Activated naive CD8-positive, alpha-beta T cell treated with anti-CD3 and anti-CD28 coated beads, Interleukin-2, amount 10 ng/mL, durations not matched to agents 7 days and 5 days (primary cell): ENCODE data around the gene FLOT2. TPM values are rescaled to one million over a fixed set of nuclear protein-coding genes. Genes with fewer than 3 reads are reported as not detected.
"Not testable (repeated sequence)": the region's sequence is repeated elsewhere in the genome, so short reads cannot be mapped to it uniquely, and the experiment has no call there.

ENCODE experiments used
- ATAC-seq: fragments of 150-1000 bp; cut with Tn5 transposase; one replicate; pipeline ENCODE4 v1.10.0; 2021; ENCODE audit warnings: low read depth, moderate library complexity
- POLR2A ChIA-PET: fragments of 350-600 bp; sonication (Branson Sonifier 250); formaldehyde crosslinking; loops from one replicate; lab custom pipeline; 2021; ENCODE audit warnings: antibody characterized with exemption; lab: Charles Lee
- DNase-seq: peaks from one replicate; pipeline ENCODE4 v3.0.0; 2021
- H3K27ac Mint-ChIP-seq: one replicate; pipeline ENCODE4 v1.8.0; 2022; ENCODE audit warnings: mild to moderate bottlenecking, mixed read lengths
- H3K27me3 Mint-ChIP-seq: one replicate; pipeline ENCODE4 v1.8.0; 2022; ENCODE audit warnings: mild to moderate bottlenecking, moderate library complexity, mixed read lengths
- H3K36me3 Mint-ChIP-seq: one replicate; pipeline ENCODE4 v1.8.0; 2021; ENCODE audit warnings: mild to moderate bottlenecking, mixed read lengths
- H3K4me1 Mint-ChIP-seq: one replicate; pipeline ENCODE4 v1.8.0; 2021; ENCODE audit warnings: mixed read lengths
- H3K4me3 Mint-ChIP-seq: one replicate; pipeline ENCODE4 v1.8.0; 2022; ENCODE audit warnings: mild to moderate bottlenecking, moderate library complexity, mixed read lengths
- H3K9me3 Mint-ChIP-seq: one replicate; pipeline ENCODE4 v1.8.0; 2021; ENCODE audit warnings: mixed read lengths
- total RNA-seq, 2 experiments: library from RNA; stranded (reverse); gene quantifications; one replicate each; pipeline ENCODE4 v1.2.3, GENCODE V29; 2021

Gene FLOT2
- total RNA-seq, 2 experiments from 2014 or later, result 195 to 216 TPM

DNA sequence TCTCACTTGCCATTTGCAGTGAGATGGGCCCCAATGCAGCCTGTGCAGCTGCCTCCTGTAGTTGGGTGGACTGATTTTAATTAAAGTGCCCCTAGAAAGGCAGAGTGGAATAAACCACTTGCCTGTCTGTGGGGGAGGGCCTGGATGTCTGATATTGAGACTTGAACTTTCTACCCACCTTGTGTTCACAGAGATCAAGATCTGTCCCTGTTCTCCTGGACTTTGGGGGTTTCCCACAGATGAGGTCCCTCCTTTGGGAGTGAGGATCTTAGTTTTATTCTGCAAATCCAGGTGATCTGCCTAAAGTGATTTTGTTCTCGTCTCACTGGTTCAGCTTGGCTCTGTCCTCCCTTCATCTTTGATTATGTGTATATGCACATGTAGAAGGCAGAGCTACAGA is 13.0 kb upstream of the FLOT2 start:
- POLR2A ChIA-PET, result no interaction called here
- no peaks in the 10 kb centered on the region for H3K4me1 Mint-ChIP-seq
- ATAC-seq, result no peak
- H3K9me3 Mint-ChIP-seq, result no peaks in the 10 kb centered on the region
- H3K27me3 Mint-ChIP-seq, result no peaks in the 10 kb centered on the region
- no peak overlapping the region for H3K27ac Mint-ChIP-seq
- DNase-seq, result no peak
- peaks cover 38% of the 10 kb centered on the region for H3K36me3 Mint-ChIP-seq
- H3K4me3 Mint-ChIP-seq, result no peak overlapping the region

DNA sequence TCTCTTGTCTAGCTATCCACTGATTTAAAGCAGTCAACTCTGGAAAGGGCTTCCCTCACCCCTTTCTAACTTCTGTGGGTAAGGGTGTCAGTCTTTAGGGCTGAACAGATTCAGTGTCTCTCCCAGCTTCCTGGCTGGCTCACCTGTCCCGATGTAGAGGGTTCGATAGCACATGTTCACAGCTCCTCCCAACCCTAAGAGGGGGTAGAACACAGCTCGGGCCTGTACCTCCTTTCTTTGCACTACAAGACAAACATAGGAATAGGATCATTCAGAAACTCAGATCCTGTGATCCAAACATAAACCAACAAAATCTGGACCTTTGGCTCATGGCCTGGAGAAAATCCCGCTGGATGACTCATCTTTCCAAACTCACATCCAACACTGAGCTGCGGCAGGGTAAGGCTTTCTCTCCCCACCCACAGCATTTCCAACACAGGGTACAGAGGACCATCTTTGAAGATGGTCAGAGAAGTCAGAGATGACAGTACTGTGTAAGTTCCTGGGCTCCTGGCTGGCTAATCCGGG is 11.2 kb upstream of the FLOT2 start:
- no peaks in the 10 kb centered on the region for H3K27me3 Mint-ChIP-seq
- DNase-seq (no peak), ATAC-seq (no peak)
- H3K4me1 Mint-ChIP-seq, result peaks cover 5% of the 10 kb centered on the region
- H3K27ac Mint-ChIP-seq, result no peak overlapping the region
- no peaks in the 10 kb centered on the region for H3K9me3 Mint-ChIP-seq
- POLR2A ChIA-PET, result interaction anchor here (0.5 to 1.6 kb wide), 2 partner anchors 15 to 61 kb away, joined by 4 to 6 read pairs; no protein-coding TSS in a partner anchor
- no peak overlapping the region for H3K4me3 Mint-ChIP-seq
- H3K36me3 Mint-ChIP-seq, result peaks cover 25% of the 10 kb centered on the region

DNA sequence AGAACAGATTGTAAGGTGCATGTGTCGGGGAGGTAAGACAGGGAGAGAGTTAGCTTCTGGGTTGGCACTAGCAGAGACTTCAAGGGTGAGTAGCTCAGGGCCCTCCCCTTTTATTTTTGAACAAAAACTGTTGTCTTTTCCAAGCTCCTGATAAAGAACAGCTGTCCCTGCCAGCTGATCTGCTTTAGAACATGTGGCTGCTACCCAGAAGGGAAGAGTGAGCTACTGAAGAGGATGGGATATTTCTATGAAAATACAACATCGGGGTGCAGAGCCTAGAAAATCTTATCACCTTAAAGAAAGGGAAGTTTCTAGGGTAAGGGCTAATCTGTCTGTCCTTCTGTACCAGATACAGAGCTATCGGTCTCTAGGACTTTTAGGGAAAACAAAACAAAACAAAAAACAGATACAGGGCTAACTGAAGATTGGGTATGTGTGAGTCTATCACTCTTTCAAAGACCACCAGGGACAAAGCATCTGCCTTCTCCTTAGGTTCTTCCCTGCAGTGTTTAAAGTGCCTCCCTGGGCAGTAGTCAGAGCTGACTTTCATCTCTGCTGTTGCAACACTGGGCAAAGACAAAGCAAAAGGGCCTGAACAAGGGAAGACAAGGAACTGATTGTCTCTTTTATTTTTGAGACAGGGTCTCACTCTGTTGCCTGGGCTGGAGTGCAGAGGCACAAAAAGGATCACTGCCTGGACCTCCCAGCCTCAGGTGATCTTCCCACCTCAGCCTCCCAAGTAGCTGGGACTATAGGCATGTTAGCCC is 10.4 kb upstream of the FLOT2 start:
- H3K27ac Mint-ChIP-seq, result no peak overlapping the region
- POLR2A ChIA-PET, result interaction anchor here (0.6 to 1.6 kb wide), 3 partner anchors 15 to 44 kb away, joined by 3 to 6 read pairs (median 4); partner anchors contain the start of gene PHF12
- DNase-seq (no peak), ATAC-seq (no peak)
- H3K9me3 Mint-ChIP-seq, result no peaks in the 10 kb centered on the region
- no peak overlapping the region for H3K4me3 Mint-ChIP-seq
- peaks cover 21% of the 10 kb centered on the region for H3K36me3 Mint-ChIP-seq
- no peaks in the 10 kb centered on the region for H3K27me3 Mint-ChIP-seq
- H3K4me1 Mint-ChIP-seq, result peaks cover 12% of the 10 kb centered on the region

DNA sequence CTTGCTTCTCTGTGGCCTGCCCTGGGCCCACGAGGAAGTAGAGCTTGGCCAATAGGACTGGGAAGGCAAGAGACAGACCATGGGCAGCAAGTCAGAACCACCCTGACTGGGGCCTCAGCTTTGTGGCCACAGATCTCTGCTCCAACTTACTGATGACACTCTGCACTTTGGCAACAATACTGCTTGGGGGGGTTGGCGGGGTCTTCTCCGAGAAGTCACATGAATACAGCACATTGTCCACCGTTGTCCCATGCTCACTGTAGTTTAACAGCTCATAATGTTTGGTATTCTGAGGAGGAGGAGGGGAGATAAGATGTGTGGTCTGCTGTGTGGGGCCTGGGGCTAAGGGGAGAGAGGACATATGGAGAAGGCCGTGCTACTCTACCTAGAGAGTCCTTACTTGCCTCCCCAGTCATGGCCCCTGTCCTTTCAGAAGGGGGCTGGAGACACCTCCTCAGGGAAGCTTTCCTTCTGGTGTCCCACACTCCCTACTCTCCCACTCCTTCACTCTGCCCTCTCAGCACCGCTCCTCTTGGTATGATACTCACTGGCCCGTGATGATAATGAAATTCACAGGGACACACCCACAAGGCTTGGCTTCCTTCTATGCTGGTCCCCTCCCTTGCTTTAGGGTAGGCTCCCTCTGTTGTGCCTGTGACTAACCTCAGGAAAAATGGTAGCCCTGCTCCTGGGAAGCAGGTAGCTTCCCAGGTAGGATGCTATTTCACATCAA is 9.3 kb upstream of the FLOT2 start:
- POLR2A ChIA-PET, result interaction anchor here (0.6 to 1.2 kb wide), 3 partner anchors 16 to 45 kb away, joined by 3 to 5 read pairs (median 4); partner anchors contain the start of gene PHF12
- Mint-ChIP-seq H3K36me3 (peaks cover 21% of the 10 kb centered on the region), H3K4me3 (no peak overlapping the region), H3K27ac (peak overlapping the region; percentile 63), H3K9me3 (no peaks in the 10 kb centered on the region), H3K4me1 (peaks cover 16% of the 10 kb centered on the region), H3K27me3 (no peaks in the 10 kb centered on the region)
- ATAC-seq (no peak), DNase-seq (no peak)

DNA sequence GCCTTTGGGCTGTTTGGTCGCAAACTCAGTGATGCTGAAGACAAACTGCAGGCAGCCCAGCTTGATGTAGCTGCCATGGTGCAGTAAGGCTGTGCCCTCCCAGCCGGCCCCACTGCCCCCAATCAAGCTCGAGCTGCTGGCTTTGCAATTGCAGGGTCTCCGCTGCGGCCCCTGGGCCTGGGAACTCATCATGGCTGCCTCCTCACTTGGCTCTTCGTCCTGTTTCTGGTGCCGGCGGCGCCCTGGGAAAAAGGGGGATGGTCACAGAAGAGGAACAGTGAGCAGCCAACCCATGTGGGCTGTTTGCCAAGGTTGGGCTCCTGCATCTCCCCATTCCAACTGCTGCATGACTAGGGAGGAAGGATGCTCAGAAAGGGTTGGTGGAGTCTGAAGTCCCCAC is 8.7 kb upstream of the FLOT2 start:
- DNase-seq (no peak), ATAC-seq (no peak)
- Mint-ChIP-seq H3K4me1 (peaks cover 20% of the 10 kb centered on the region), H3K36me3 (peaks cover 21% of the 10 kb centered on the region), H3K27me3 (no peaks in the 10 kb centered on the region), H3K4me3 (no peak overlapping the region), H3K27ac (no peak overlapping the region), H3K9me3 (no peaks in the 10 kb centered on the region)
- POLR2A ChIA-PET, result interaction anchor here (0.6 kb wide), 1 partner anchor 35 kb away, joined by 5 read pairs; no protein-coding TSS in a partner anchor

DNA sequence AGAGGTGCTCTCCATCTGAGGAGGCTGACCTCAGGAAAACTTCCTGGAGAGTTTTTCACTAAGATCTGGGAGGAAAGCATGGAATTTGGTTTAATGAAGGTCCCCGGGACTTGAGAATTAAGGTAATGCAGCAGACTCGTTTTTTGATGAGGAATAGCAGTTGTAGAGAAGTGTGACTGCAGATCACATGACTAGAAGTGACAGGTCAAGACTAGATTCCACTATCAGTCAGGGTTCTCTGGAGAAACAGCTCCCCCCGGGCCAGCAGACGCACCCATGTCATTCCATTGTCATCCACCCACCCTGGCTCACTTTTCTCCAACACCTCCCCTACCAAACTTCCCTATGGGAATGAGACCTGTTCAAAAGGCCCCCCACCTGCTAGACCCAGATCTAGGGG is 7.3 kb upstream of the FLOT2 start:
- POLR2A ChIA-PET, result interaction anchor here (1.5 kb wide), 1 partner anchor 11 kb away, joined by 3 read pairs; no protein-coding TSS in a partner anchor
- peaks cover 23% of the 10 kb centered on the region for H3K36me3 Mint-ChIP-seq
- H3K9me3 Mint-ChIP-seq, result no peaks in the 10 kb centered on the region
- H3K27ac Mint-ChIP-seq, result no peak overlapping the region
- H3K27me3 Mint-ChIP-seq, result no peaks in the 10 kb centered on the region
- no peak for ATAC-seq
- H3K4me1 Mint-ChIP-seq, result peaks cover 26% of the 10 kb centered on the region
- no peak for DNase-seq
- H3K4me3 Mint-ChIP-seq, result no peak overlapping the region

DNA sequence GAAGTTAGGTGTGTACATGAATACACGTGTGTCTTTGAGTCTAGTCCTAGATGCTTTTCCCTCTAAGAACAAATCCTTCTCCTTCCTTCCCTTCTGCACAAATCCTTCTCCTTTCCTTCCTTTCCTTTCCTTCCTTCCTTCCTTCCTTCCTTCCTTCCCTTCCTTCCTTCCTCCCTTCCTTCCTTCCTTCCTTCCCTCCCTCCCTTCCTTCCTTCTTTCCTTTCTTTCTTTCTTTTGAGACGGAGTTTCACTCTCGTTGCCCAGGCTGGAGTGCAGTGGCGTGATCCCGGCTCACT is 6.0 kb upstream of the FLOT2 start:
- H3K9me3 Mint-ChIP-seq, DNase-seq, H3K27me3 Mint-ChIP-seq, ATAC-seq: not testable (repeated sequence)
- Mint-ChIP-seq H3K27ac (peak overlapping the region; percentile 48), H3K4me3 (peak overlapping the region; percentile 90), H3K36me3 (peaks cover 27% of the 10 kb centered on the region), H3K4me1 (peaks cover 35% of the 10 kb centered on the region)
- POLR2A ChIA-PET, result interaction anchor here (0.5 to 3.1 kb wide), 7 partner anchors 10 to 192 kb away, joined by 3 to 21 read pairs (median 10); partner anchors contain the start of genes FAM222B, PROCA1 and TLCD1

DNA sequence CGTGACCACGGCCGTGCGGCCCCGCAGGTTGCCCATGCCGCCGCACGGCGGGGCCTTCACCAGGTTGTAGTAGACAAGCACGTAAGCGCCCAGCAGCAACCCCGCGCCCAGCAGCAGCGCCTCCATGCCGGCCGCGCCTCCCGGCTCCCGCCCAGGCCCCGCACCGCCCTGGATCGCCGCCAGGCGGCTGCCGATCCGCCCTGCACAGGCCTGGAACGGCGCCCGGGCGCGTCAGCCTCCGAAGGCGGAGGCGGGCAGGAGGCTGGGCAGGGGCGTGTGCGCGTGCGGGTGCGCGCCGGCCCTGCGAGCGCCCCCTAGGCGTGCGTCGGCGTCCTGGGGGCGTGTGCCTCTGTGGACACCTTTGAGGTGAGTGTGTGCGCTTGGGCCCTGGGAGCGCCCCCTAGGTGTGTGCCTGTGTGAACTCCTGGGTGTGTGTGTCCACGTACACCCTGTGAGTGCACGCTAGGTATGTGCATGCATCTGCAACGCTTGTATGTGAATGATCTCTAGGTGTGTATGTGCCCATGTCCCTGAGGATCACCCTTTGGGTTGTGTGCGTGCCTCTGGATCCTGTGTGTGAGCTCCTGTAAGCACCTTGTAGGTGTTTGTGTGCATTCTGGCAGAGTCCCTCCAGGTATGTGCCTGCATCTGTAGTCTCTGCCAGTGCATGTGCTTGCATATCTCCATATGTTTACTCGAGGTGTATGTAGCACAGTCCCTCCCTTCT is 5.4 kb upstream of the FLOT2 start, which contains the start of gene DHRS13:
Gene DHRS13 (minus strand): TSS at position 261 of the 727 bp plus-strand sequence. CDS start 135 bp downstream, at position 126.
- peak; percentile 95 for ATAC-seq
- POLR2A ChIA-PET, result interaction anchor here (0.5 to 3.1 kb wide), 9 partner anchors 10 to 192 kb away, joined by 3 to 21 read pairs (median 10); partner anchors contain the start of genes FAM222B, PHF12, PROCA1 and TLCD1
- no peaks in the 10 kb centered on the region for H3K9me3 Mint-ChIP-seq
- peak within 1 kb of the TSS; percentile 90 for H3K4me3 Mint-ChIP-seq
- peak within 1 kb of the TSS; percentile 88 for H3K27ac Mint-ChIP-seq
- H3K4me1 Mint-ChIP-seq, result peaks cover 38% of the 10 kb centered on the region
- peak; percentile 99 for DNase-seq
- H3K27me3 Mint-ChIP-seq, result no peaks in the 10 kb centered on the region
- H3K36me3 Mint-ChIP-seq, result peaks cover 28% of the 10 kb centered on the region

DNA sequence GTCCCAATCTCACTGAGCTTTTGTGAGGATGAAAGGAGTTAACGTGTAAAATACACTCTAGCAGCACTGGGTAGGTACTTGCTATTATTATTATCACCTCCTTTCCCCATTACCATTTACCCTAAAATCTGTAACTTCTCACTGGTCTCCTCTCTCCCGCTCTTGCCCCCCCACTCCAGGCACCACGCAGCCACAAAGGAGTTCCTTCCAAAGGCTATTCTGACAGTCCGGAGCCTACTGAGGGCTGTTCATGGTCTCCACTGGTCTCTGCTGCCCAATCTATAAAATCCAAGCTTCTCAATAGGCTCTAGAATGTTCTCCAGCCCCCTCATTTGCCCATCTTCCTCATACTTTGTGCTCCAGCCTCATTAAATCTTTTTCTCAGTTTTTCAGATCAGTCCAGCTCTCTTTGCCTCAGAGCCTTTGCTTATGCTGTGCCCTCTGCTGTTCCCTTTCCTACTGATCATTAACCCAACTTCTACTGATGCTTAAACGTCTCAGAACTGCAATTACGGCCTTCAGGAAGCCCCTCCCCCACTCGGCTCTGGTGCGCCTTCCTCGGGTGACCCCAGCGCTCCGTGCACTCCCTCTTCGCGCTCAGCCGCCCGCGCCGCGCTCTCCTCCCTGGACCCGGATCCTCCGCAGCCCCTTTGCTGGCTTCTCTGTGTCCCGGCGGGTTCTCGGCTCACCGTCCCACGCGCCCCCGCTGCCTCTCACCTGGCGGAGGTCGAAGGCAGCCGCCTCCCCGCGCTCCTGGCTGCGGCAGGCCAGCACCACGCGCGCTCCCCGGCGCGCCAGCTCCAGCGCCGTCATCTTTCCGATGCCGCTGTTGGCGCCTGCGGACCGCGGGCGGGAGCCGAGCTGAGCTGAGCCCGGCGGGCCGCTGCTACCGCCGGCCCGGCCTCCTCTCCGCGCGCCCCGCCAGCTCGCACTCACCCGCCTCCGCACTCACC is 4.6 kb upstream of the FLOT2 start:
- Mint-ChIP-seq H3K36me3 (peaks cover 30% of the 10 kb centered on the region), H3K27ac (peak overlapping the region; percentile 88), H3K4me1 (peaks cover 42% of the 10 kb centered on the region), H3K27me3 (no peaks in the 10 kb centered on the region), H3K4me3 (peak overlapping the region; percentile 90), H3K9me3 (no peaks in the 10 kb centered on the region)
- DNase-seq (no peak), ATAC-seq (peak; percentile 35)
- POLR2A ChIA-PET, result interaction anchor here (1.4 to 3.1 kb wide), 8 partner anchors 9 to 175 kb away, joined by 4 to 21 read pairs (median 10); partner anchors contain the start of genes FAM222B, PHF12 and TLCD1

DNA sequence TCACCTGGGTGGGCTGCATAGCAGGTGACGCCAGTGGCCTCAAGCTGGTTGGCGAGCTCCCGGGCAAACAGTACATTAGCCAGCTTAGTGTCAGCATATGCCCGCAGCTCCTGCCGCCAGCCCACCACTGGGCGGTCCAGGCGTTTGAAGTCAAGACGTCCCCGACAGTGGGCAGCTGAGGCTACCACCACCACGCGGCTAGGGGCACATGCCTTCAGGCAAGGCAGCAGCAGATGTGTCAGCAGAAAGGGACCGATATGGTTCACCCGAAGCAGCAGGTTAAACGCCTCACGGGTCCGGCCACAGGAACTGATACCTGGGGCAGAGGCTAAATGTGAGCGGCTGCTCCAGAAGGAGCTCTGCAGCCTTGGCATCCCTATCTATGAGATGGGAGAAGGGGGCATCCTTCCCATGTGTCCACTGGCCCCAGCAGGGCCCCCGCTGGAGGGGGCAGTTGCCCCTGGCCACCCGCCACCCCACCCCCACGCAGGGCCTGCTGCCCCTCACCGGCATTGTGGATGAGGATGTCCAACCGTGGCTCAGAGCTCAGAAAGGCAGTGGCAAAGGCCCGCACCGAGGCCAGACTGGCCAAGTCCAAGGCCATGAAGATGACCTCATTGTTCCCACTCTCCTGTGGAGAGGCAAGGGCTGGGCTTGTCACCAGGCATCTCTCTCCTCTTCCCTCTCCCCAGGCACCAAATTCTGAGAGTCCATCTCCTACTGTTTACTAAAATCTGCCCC is 3.6 kb upstream of the FLOT2 start:
- no peaks in the 10 kb centered on the region for H3K9me3 Mint-ChIP-seq
- ATAC-seq, result no peak
- POLR2A ChIA-PET, result interaction anchor here (1.0 to 3.1 kb wide), 9 partner anchors 8 to 174 kb away, joined by 3 to 21 read pairs (median 10); partner anchors contain the start of genes FAM222B, PHF12 and TLCD1

DNA sequence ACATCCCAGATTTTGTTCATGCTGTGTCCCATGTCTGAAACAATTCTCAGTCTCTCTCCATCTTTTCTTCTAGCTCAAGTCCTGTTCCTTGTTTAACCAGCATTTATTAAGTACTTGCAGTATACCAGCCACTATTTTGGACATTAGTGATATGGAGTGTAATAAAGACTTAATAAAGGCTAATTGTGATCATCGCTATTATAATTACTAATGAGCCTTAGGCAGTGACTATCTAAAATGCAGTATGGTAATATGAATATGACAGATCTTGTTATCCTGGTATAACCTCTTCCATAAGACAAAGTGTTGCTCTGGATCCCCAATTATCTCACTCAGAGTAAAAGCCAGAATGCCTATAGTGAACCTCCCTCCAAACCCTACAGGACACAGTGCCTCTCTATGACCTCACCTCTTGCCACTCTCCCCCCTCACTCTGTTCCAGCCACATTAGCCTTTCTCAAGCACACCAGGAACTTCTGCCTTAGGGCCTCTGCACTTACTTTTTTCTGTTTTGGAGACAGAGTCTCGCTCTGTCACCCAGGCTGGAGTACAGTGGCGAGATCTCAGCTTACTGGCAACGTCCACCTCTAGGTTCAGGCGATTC is 1.8 kb upstream of the FLOT2 start:
- H3K36me3 Mint-ChIP-seq, result peaks cover 23% of the 10 kb centered on the region
- no peak for ATAC-seq
- H3K27me3 Mint-ChIP-seq, result no peaks in the 10 kb centered on the region
- POLR2A ChIA-PET, result interaction anchor here (0.8 to 3.8 kb wide), 5 partner anchors 28 to 57 kb away, joined by 3 to 16 read pairs (median 5); partner anchors contain the start of genes ERAL1 and FAM222B
- peaks cover 53% of the 10 kb centered on the region for H3K4me1 Mint-ChIP-seq
- H3K27ac Mint-ChIP-seq, result peak overlapping the region; percentile 77
- peak; percentile 3 for DNase-seq
- H3K4me3 Mint-ChIP-seq, result no peak overlapping the region
- no peaks in the 10 kb centered on the region for H3K9me3 Mint-ChIP-seq

More for the DNA sequence above, 3.6 kb upstream of the FLOT2 start:
- peak; percentile 28 for DNase-seq
- Mint-ChIP-seq H3K4me3 (peak overlapping the region; percentile 90), H3K27ac (peak overlapping the region; percentile 88), H3K4me1 (peaks cover 44% of the 10 kb centered on the region), H3K27me3 (no peaks in the 10 kb centered on the region), H3K36me3 (peaks cover 23% of the 10 kb centered on the region)
